ENCODE results near the gene SOS1.

DNA sequence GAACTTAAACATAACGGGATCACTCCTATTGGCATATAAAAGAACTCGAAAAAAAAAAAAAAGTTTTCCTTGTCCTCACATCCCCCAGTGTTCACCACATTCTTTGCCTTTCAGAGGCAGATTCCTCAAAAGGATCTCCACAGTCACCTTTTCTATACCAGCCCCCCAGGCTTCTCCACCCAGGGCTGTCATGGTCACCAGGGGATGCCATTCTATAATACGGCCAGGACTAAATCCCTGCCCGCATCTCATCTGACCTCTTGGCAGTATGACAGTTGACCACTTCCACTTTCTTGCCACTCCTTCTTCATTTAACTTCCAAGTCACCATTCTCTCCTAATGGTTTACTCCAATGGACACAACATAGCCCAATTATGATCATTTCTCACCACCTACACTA, 29.3 kb downstream of the SOS1 start:
- no peak for TF ChIP-seq FOXK2 (IDR thresholded peaks at IDR 0.05)
- TF ChIP-seq ARNT (IDR thresholded peaks at IDR 0.05), result no peak
- no peak for TF ChIP-seq FOXA1 (IDR thresholded peaks at IDR 0.05)
- TF ChIP-seq LEF1 (IDR thresholded peaks at IDR 0.05; ENCODE audit: borderline replicate concordance), result no peak
- no peak for TF ChIP-seq SUZ12 (IDR thresholded peaks at IDR 0.05)
- TF ChIP-seq FOXM1 (IDR thresholded peaks at IDR 0.05; ENCODE audit: borderline replicate concordance), result no peak
- no peak for TF ChIP-seq ELF4 (IDR thresholded peaks at IDR 0.05)
- TF ChIP-seq SP1 (IDR thresholded peaks at IDR 0.05), result no peak
- TF ChIP-seq TARDBP (IDR thresholded peaks at IDR 0.05), result no peak
- no peak for TF ChIP-seq CTBP1 (IDR thresholded peaks at IDR 0.05; ENCODE audit: borderline replicate concordance)

Data from HEK293T (cell line).